HG03439 (cell line): ENCODE results near the gene MOV10L1.

ENCODE experiments used
- ATAC-seq: cut with Tn5 transposase; IDR thresholded peaks from one replicate; pipeline ENCODE4 v1.9.1; 2021; ENCODE audit warnings: mild to moderate bottlenecking, moderate library complexity; ENCODE audit not compliant: unreplicated experiment

The MOV10L1 gene

DNA sequence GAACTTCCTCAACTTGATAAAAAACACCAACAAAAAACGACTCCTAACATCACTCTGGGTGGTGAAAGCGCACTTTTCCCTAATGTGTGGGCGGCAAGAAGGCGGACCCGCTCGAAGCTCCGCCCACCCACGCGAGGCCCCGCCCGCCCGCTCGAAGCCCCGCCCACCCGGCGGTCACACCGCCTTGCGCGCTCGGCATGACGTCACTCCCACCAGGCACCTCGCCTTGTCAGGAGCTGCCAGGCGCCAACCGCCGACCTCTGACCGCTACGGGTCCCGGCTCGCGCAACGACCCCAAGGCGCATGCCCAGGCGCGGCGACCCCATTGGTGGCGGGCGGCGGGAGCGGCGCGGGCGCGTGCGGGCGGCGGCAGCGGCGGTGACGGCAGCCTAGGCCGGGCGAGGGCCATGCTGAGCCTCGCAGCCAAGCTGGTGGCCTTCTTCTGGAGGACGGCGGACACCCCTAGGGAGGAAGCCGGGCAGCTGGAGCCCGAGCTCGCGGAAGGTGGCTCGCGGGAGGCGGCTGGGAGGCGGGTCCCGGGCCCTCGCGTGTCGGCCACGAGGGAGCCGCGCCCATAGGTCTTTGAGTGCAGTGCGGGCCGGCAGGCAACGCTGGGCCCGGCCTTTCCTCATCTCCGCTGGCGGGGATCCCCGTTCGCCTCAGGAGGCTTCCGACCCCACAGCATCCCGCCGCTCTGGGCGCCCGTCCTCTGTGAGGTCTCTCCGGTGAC is at the start of gene MOV10L1:
TSS of gene MOV10L1 (plus strand) at position 325 of the 730 bp plus-strand sequence. CDS start at position 408, 83 bp downstream.
- ATAC-seq, result no peak

DNA sequence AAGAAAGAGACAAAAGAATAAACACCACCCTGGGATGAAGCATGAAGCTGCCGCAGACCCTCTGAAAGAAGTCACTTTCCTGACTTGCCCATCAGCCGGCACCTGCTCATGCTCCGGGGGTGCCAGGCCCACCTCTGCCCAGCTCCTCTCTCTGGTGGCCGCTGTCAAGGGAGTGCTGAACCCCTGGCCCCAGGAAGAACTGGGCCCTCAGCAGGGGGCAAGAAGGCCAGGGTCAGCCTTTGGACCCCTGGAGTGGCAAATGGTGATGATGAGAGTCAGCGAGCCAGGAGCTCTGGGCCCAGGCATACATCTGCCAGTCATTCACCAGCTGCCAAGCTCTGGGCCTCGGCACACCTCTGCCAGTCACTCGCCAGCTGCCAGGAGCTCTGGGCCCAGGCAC is 49.1 kb upstream of the MOV10L1 start:
- no peak for ATAC-seq

DNA sequence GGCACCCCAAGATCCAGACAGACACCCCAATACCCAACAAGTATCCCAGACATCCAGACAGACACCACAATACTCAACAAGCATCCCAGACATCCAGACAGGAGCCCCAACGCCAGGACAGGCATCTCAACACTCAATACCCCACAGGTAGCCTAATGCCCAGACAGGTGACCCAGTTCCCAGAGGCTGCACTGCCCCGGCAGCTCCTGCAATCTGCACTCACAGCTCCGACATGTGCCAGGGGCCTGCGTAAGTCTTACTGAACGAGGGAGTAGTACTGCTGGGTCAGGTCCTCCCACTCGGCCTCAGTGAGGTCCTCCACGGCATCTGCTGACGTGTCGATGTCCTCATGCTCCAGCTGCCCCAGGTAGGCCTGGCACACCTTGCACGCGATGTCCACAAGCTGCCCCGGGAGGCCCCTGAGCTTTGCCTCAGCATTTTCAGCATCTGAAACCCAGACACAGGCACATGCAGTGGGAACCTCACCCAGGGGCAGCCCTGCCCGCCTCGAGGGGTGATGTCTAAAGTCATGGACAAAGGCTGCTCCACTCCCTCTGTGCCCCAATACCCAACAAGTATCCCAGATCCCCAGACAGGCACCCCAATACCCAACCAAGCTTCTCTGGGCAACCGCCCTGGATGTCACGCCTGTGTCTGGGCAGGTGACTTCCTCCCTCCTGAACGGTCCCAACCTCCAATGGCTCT is 48.3 kb upstream of the MOV10L1 start:
- ATAC-seq, result no peak

DNA sequence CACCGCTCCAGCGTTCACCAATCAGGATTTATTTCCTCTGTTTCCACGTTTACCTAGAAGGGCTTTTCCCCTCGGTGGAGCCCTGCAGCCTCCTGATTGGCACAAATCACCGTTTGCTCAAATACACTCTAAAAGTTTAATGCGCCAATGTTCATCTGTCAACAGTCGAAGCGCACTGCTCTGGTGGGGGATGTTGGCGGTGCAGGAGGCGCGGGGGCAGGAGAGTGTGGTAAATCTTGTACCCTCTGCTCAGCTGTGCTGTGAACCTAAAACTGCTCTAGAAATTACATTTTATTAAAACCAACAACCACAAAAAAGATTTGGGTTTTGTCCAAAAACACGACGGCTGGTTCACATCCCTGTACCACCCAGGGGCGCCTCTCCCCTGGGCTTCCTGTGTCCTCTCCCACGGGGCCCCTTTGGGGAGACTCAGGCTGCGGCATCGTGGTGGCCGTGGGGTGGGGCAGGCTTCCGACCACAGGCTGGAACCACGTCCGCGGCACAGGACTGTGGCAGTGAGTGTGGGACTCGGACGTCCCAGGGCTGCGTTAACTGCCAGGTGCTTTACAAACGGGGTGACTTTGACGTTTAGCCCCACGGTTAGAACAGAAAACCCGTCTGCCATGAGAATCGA is 45.2 kb upstream of the MOV10L1 start:
- ATAC-seq, result no peak

DNA sequence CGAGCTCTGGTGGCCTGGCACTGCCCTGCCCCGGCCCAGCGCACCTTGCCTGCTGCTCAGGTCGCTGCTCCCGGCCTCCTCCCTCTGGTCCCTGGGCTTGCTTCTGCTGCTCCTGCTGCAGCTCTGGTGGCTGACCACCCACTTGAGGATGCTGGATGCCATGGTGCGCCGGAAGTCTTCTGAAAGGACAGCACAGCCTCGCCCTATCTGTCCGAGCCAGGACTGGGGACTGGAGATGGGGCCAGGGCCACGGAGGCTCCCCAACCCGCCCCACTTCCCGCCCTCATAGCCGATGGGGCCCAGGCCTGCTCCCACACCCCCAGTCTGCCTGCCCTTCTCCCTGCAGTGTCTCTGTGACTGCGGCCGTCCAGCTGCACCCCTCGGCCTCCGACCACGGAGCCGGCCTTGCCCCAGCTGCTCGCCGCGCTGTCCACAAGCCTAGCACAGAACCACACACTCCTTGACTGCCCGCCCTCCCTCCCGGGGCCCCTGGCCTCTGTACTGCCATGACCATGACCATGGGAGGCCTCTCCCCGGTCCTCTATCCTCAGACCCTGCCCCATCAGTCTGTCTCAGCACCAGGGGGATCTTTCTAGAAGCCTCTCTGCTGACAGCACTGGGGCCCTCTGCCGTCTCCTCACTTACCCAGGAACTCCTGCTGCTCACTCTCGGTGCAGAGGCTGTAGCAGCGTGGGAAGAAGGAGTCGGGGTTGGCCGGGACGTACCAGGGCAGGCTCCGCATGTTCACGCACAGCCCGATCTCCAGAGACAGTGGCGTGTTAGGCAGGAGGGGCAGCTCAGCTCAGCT is 44.4 kb upstream of the MOV10L1 start:
- ATAC-seq, result no peak

DNA sequence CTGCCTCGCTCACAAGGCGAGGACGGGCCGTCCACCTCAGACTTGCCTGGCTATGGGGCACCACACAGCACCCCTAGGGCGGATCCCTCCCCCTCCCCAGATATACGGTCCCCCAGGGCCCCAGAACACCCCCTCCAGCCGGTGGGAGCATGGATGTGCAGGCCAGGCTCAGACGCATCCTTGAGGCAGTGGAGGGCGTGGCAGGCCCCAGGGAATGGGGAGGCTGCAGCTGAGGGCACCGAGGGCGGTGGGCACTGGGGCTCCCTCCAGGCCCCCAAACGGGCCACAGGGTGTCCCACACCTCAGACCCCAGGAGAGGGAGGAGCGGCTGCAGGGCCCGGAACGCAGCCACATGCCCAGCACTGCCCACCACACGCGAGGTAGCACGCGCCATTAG is 43.8 kb upstream of the MOV10L1 start:
- ATAC-seq, result no peak

DNA sequence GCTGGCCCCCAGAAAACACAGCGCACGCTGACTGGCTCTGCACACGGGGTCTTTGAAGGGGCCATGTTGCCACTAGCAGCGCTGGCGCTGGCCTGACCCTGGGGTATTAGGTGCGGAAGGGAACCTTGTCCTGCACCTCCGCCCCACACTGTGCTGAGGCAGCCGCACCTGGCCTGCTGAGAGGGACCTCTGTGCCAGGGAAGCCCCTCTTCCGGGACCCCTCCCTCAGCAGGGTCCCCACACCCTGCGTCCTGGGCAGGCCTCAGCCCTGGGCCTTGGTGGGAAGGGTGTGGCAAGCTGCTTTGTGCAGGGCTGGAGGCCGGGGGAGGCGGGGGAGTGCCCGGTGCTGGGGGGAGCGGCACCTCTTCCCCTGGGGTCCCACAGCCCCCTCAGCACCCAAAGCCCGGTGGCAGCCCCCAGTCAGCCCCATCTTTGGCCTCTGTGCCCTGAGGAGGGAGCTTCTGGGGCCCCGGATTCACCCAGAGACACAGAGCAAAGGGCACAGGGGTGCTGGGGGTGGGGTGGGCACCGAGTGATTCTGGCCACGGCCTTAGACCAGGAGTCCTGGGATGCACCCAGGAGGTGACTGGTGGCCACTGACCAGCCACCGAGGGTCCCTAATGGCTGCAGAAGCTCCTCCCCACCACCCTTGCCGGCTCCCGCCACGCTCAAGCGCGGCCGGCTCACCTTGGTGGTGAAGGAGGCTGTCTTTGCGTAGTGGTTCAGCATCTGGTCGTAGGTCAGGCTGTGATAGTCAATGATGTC is 43.1 kb upstream of the MOV10L1 start:
- no peak for ATAC-seq

DNA sequence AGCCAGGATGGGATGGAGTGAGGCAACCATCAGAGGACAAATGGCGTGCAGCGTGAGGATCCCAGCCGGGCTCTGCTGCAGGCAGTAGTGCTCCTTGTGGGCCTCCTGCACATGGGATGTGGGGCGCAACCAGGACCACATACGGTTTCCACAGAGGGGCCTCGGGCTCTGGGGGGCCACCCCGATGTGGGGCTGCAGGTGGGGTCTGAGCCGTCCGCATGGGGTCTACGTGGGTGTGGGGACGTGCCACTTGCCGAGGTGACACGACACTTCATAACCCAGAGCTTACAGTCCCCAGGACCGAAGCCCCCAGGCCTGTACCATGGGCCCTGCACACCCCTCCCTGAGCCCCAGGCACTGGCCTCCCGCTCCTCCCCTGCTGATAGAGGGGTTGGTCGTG is 42.5 kb upstream of the MOV10L1 start:
- no peak for ATAC-seq

DNA sequence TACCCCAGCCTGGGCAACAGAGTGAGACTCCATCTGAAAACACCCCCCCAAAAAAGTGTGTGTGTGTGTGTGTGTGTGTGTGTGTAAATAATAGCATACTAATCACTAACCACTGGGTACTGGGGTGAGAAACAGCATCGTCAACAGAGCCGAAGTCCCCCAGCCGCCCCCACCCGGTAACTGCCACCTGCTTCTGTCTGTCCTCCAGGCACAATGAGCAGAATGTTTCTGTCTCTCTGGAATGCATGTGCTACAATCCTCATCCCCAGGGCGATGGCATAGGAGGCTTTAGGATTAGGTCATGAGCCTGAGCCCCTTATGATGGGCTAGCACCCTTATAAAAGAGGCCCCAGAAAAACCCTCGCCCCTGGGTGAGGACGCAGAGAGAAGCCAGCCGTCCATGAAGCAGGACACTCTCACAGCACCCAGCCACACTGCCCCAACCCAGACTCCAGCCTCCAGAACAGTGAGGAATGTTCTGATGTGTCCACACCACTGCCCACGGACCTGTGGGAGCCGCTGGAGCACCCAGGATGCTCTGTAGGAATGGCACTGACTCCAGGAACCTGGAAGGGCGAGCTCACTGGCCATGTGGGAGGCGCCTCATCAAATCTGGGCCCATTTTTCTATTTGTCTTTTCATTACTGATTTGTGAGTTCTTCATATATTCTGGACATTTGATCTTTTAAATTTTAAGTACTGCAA is 41.6 kb upstream of the MOV10L1 start:
- ATAC-seq, result no peak

DNA sequence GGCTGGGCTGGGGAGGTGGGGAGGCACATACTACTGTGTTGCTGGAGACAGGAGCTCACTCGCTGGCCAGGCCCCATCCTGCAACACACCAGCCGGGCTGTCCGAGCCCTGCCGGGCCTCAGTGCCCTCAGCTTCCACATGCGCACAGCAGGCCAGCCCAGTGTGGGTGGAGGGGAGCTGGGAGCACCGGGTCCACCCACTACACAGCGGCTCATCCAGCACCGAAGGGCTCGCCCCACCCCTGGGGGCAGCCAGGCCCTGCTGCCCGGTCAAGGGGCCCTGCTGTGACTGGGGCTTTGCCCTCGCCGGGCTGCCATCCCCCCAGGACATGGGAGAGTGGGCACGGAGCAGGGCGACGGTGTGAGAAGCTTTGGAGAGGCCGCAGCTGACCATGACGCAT is 41.0 kb upstream of the MOV10L1 start:
- no peak for ATAC-seq

DNA sequence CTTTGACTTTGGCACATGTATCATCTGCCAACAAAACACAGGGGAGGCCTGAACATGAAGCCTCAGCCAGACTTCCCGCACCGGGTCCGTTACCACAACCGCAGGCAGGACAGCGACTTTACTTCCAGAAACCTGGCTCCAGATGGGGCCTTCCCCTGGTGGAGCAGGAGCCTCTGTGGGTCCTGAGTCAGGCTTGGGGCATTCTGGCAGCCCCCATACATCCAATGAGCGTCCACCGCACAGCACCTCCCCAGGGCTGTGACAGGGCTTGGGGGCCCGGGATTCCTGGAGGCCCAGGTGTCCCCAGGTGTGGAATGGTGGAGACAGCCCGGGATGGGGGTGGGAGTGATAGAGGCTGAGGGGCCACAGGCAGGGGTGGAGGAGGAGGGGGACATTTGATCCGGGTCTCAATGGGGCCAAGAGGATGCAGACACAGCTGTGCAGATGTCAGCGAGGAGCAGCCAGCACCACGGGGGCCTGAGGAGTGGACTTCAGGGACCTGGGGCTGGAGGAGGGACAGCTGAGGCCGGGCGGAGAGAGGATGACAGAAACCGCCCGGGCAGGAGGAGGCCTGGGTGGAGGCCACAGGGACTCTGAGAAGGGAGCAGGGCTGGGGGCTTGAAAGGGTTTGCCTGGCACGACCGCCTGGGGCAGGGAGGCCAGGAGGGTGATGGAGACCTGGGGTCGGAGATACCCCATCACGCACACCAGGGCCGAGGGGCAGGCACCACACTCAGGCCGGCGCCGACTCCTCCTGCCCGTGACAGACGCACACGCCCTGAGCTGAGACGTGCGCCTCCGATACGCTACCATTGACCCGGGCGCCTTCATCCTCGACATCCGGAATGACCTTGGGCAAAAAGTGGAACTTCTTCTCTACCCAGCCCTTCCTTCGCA is 40.3 kb upstream of the MOV10L1 start:
- ATAC-seq, result no peak

DNA sequence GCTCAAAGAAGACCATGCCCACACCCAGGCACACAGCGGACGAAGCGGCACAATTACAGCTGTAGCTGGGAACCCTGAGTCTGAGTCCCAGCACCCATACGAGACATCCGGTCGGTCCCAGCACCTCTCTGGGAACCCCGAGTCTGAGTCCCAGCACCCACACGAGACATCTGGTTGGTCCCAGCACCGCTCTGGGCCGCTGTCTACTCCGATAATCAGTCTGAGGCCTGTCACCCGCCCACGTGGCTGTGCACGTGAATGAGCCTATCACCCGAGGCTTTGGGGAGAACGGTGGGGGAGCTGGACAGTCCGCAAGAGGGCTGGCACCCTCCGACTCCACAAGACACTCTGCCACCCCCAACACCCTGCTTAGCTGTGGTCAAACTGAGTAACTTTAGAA is 37.9 kb upstream of the MOV10L1 start:
- ATAC-seq, result no peak

DNA sequence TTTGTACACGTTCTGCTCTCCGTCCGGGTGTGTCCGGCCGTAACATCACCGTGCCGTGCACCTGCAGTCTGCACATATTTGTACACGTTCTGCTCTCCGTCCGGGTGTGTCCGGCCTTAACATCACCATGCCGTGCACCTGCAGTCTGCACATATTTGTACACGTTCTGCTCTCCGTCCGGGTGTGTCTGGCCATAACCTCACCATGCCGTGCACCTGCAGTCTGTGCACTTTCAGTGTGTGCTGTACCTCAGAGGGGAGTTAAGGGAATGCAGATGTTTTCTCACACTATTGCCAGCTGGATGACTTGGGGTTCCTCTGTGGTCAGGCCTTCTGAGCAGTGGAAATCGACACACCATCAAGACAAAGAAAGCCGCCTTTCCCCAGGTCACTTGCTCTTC is 35.9 kb upstream of the MOV10L1 start:
- ATAC-seq, result no peak

DNA sequence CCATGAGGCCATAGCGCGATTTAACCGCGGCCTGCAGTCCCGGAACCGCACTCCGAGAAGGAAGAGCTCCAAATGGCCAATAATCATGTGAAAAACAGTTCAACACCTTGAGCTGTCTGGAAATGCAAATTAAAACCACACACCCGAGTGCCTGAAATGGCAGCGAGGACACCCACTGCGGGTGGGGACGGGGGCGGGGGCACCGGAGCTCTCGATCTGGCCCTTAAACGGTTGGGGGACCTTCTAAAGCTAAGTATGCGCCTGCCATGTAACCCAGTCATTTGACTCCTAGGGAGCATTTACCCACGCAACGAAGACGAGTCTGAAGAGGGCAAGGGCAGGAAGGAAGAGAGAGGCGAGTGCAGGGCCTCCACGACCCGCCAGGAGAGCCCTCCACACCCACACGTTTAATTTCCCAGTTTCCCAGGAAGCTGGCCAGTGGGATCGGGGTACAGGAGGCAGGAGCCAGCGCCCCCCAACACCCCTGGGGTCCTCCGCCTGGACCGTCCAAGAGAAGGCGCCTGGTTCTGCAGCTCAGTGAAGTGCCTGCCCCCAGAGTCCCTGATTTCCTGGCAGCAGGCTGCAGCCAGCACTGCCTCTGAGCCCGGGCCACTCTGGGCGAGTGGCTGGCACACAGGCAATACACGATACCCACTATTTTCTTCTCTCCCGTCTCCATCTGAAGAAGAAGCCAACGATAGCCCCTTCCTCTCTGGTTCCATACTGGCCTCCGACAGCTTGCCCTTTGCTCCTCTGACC is 33.4 kb upstream of the MOV10L1 start:
- ATAC-seq, result no peak

DNA sequence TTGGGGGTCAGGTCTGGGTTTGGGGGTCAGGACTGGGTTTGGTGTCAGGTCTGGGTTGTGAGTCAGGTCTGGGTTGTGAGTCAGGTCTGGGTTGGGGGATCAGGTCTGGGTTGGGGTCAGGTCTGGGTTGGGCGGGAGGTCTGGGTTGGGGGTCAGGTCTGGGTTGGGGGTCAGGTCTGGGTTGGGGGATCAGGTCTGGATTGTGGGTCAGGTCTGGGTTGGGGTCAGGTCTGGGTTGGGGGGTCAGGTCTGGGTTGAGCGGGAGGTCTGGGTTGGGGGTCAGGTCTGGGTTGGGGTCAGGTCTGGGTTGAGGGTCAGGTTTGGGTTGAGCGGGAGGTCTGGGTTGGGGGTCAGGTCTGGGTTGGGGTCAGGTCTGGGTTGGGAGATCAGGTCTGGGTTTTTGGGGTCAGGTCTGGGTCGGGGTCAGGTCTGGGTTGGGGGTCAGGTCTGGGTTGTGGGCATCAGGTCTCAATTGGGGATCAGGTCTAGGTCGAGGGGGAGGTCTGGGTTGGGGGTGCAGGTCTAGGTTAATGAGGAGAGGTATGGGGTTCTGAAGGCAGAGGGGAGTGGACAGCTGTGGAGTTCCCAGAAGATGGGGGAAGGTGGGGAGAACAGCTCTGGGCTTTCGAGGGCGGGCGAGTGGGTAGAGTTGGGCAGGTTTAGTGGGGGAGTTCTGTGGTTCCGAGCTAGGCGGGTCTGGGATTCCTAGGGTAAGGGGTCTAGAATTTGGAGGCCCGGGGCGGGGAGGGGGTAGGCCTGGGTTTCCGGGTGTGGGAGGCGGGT is 32.3 kb upstream of the MOV10L1 start:
- ATAC-seq, result no peak

DNA sequence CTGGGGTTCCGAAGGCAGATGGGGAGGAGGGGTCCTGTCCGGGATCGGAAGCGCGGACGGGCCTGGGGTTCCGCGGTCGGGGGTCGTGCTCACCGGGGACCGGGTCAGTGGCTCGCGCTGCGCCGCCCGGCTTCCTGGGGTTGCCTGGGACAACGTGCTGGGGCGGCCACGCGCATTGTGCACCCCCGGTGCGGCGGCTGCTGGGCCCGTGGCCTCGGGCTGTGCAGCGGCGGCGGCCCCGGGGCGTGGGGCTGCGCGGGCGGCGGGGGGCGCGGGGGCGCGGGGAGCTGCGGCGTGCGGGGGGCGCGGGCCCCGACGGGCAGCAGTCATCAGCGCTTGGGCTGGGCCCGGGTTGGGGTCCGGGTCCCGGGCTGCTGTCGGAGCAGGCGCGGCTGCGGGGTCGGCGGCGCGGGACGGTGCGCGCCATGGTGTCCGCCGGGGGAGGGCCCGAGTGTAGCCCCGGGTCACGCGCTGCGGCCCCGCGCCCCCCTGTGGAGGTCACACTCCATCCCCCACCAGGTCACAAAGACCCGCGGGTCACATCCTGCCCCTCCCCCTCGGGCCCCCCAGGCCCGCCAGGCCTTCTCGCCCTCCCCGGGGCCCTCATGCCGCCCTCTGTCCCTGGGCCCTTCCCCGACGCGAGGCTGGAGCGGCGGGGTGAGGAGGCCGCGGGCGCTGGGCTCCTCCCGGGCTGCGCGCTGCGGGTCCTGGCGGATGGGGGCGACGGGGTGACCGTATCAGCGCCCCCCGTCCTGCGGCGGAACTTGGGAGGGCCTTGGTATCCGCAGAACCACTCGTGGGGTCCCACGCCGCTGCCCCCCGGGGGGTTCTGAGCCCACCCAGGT is 31.5 kb upstream of the MOV10L1 start, which contains the start of gene TTLL8:
TSS of gene TTLL8 (minus strand) at position 238 of the 845 bp plus-strand sequence.
- no peak for ATAC-seq
